ENCODE data around the gene HJURP.

- TF ChIP-seq EZH2 (IDR thresholded peaks at IDR 0.05) (no peak), CTCF (IDR thresholded peaks at IDR 0.05) (no peak), EZH2phosphoT487 (IDR thresholded peaks at IDR 0.05) (no peak)
Measured at GRCh38 chr2:233792720-233793119, 61.6 kb downstream of the HJURP start.

All from neural progenitor cell (in vitro differentiated cells).